Neural cell (in vitro differentiated cells): ENCODE data around the gene SFMBT2.

Experiments
- CTCF ChIP-seq: fragments of 450-650 bp; IDR thresholded peaks from 2 replicates; pipeline ENCODE4 v1.5.1; 2014; ENCODE audit warnings: antibody characterized with exemption, mild to moderate bottlenecking, moderate library complexity; ENCODE audit not compliant: poor library complexity, severe bottlenecking
- EP300 ChIP-seq: fragments of 450-650 bp; conservative IDR thresholded peaks from 2 replicates; pipeline ENCODE4 v1.6.1; 2014; ENCODE audit warnings: antibody characterized with exemption, mild to moderate bottlenecking, moderate library complexity; ENCODE audit not compliant: poor library complexity, severe bottlenecking
- EZH2 ChIP-seq: fragments of 200-600, 300-800 bp; shearing (Covaris generic), sonication (generic); IDR thresholded peaks from 2 replicates; pipeline ENCODE4 v1.6.1; 2014; ENCODE audit warnings: antibody characterized with exemption, low read length, borderline replicate concordance, mild to moderate bottlenecking; ENCODE audit not compliant: insufficient read depth, poor library complexity, severe bottlenecking
- RAD21 ChIP-seq: fragments of 450-650 bp; conservative IDR thresholded peaks from 2 replicates; pipeline ENCODE4 v1.6.1; 2014; ENCODE audit warnings: antibody characterized with exemption, mild to moderate bottlenecking, moderate library complexity
- REST ChIP-seq: IDR thresholded peaks from 2 replicates; pipeline ENCODE4 v1.6.1; 2012; ENCODE audit warnings: borderline replicate concordance
- SMC3 ChIP-seq: fragments of 450-650 bp; conservative IDR thresholded peaks from 2 replicates; pipeline ENCODE4 v1.6.1; 2014; ENCODE audit warnings: antibody characterized with exemption, mild to moderate bottlenecking, moderate library complexity; ENCODE audit not compliant: poor library complexity
- TAF1 ChIP-seq: IDR thresholded peaks from 2 replicates; pipeline ENCODE4 v1.6.1; 2012; ENCODE audit warnings: low read depth

- TF ChIP-seq CTCF, result no peak
- no peak for TF ChIP-seq EZH2
- TF ChIP-seq SMC3, result no peak
- no peak for TF ChIP-seq REST
- TF ChIP-seq EP300, result no peak
- no peak for TF ChIP-seq TAF1
- no peak for TF ChIP-seq RAD21
Observed at GRCh38 chr10:7444551-7445121, 33.8 kb upstream of the SFMBT2 start.
